ENCODE data around the gene DTX1.
A peak's percentile ranks its signal among the peaks of the same experiment; 100 is the strongest.

The DTX1 gene

DNA sequence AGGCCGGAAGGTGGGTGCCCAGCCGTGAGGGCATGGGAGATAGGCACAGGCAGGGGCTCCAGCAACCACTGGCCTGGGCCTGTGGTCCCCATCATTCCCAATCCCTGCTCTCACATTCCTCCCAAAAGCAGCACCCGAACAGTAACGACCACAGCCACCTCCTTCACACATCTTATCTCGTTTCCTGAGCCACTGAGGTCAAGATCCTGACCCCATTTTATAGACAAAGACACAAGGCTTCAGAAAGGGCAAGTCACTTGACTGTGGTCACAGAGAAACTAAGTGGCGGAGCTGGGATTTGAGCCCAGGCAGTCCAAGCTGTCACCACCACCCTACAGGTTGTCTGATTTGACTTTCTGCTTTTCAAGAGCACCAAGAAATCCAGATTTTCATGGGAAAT, 38.9 kb downstream of the DTX1 start:
- no peak for DNase-seq

- no peak for DNase-seq
Observed at GRCh38 chr12:113096675-113097461, 40.3 kb downstream of the DTX1 start.

DNA sequence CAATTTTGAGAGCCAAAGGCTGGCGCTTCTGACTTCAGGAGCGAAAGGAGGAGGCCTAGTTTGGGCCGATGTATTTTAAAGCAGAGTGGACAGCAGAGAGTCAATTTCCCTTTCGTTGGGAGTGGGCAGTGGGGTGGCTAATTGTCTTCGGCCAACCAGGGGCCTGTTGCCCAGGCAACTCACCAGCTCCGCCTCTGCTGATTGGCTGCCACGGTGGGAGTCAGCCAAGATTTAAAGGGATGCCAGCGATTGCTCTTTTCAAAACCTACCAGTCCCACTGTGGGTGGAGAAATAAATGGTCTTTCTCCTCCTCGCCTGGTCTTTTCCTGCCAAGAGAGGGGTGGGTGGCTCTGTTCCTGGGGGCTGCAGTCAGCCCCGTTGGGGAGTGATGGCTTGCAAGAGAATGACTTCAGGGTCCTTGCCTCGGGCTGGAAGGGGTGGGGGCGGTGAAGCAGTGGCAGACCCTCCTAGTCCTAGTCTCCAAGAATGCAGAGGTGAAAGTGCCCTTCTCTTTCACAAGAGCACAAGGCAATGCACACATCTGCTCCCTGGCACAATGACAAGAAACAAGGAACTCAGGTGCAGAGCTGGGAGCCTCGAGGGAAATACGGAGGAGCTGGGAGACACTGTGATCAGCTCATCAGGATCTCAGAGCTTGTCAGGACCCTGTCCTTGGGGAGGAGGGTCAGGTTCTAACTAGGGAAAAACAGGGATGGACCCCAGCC, 41.3 kb downstream of the DTX1 start:
- peak; percentile 72 for DNase-seq

- DNase-seq = peak; percentile 96
Observed at GRCh38 chr12:113098441-113099028, 42.0 kb downstream of the DTX1 start.

- no peak for DNase-seq
Observed at GRCh38 chr12:113099364-113099763, 42.8 kb downstream of the DTX1 start.

DNA sequence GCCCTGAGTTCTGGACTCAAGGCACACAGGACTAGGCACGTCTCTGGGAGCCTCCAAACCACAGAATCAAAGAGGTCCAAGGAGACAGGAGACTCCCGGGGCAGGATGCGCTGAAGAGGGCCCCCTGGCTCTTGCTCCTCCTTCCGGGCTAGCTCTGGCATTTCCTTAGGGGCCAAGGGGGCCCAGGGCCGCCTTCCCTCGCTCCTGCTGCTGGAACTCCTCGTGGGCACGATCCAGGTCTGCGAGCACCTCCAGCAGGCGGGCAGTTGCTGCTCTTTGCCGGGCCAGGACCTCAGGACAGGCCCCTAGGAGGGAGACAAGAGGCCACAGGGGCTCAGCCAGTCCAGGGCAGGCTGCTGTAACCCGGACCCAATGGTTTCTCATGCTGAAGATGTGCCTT, 43.2 kb downstream of the DTX1 start:
- DNase-seq = no peak

- DNase-seq = peak; percentile 56
Observed at GRCh38 chr12:113101751-113102150, 45.2 kb downstream of the DTX1 start.

GRCh38 chr12:113102811-113103210, 46.3 kb downstream of the DTX1 start:
- no peak for DNase-seq

- DNase-seq = peak; percentile 87
Observed at GRCh38 chr12:113103756-113104450, 47.4 kb downstream of the DTX1 start.

DNA sequence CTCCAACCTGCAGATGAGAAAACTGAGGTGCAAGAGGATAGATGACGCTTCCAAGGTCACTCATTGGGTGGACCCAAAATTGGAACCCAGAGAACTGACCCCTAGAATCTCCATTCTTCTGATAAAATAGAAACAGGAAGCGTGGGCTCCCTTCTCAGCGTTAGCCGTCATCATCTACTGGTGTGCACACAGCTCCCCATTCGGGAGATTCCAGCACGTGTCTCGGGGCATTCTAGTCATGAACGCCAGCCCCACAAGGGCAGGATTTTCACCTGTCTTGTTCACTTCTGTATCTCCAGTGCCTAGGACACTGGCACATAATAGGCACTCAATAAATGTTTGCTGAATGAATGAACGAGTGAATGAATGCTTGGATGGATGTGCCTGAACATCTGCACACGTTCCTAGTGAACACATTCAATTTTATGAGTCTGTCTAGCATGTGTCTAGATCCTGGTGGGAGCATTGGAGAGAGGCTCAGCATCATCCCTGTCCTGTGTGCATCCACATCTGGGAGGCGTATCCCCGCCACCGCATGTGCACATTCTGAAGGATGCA, 48.5 kb downstream of the DTX1 start:
- no peak for DNase-seq

DNA sequence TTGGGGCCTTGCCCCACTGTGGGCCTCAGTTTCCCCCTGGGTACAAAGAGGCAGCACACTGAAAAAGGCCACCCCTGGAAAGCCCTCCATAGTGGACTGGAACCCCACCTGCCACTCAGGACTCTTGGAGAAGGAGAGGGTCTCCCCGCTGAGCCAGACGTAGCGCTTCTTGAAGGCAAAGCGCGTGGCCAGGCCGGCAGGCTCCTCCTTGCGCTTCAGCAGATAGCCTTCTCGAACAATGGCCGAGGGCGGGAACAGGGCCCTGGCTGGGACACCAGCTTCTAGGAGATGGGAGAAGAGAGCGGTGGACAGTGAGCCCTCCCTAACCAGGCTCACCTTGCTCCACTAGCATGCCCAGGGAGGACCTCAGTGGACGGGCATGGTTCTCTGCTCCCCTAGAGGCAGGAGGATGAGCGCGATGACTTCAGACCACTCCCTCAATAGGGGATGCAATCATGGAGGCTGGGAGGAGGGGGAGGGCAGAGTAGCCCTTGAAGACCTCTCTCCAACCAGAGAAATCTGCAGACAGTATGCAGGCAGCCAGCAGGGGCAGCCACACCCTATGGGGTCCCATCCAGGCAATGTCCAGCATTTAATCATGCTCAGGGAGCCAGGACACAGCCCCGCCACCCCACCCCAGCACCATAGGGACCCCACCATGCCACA, 49.2 kb downstream of the DTX1 start:
- DNase-seq = peak; percentile 56

- no peak for DNase-seq
Observed at GRCh38 chr12:113106361-113106760, 49.8 kb downstream of the DTX1 start.

- no peak for DNase-seq
Observed at GRCh38 chr12:113108308-113108707, 51.8 kb downstream of the DTX1 start.

- DNase-seq = no peak
Observed at GRCh38 chr12:113109360-113109759, 52.8 kb downstream of the DTX1 start.

GRCh38 chr12:113109872-113110599, 53.5 kb downstream of the DTX1 start:
- DNase-seq = peak; percentile 52

GRCh38 chr12:113111247-113111646, 54.7 kb downstream of the DTX1 start:
- no peak for DNase-seq

GRCh38 chr12:113112043-113112899, 55.7 kb downstream of the DTX1 start:
- DNase-seq = no peak

DNA sequence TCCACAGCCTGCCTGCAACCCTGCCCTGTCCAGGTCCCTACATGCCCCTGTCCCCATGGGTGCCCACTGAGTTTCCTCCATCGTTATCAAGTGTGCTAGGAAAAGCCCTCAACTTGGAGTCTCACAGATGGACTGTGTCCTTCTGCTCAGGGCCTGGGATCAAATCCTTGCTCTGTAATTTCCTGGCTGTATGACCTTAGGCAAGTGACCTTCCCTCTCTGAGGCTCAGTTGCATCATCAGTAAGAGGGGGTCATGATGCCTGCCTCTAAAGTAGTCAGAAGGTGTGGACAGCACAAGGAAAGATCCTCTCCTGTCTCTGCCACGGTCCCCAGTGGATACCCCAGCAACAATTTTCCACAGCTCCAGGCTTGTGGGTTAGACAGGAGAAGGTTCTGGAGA, 56.9 kb downstream of the DTX1 start:
- DNase-seq = no peak

DNA sequence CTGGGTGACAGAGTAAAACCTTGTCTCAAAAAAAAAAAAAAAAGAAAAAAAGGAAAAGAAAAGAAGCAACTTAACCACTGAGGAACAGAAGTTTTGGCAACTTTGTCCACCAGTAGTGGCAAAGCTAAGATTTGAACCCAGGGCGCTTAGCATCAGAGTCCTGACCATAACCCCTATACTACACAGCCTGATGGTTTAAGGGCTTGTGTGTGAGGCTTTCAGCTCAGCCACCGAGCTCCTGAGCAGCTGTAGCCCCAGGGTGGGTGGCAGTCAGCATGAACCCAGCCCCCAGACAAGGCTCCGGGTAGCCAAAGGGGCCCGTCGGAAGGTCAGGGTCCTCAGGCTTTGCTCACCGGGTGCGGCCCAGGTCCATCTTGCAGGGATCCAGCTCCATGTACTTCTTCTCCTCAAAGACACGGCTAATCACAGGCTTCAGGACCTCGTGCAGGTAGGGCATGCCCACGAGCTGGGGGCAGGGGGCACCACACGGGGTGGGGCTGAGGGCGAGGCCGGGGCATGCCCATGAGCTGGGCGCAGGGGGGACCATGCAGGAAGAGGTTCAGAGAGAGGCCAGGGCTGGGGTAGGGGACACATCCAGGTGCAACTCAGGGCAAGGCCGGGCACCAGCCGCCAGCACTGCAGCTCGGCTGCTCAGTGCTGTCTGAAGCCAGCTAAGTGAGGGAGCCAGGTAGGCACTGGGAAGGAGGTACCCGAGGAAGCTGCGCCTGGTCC, 58.1 kb downstream of the DTX1 start:
- no peak for DNase-seq

Data from islet precursor cell (in vitro differentiated cells).